ENCODE measurements around the gene NLGN1. TPM values are rescaled to one million over a fixed set of nuclear protein-coding genes. Genes with fewer than 3 reads are reported as not detected.

Gene NLGN1
- total and polyA plus RNA-seq, 2 of the 8 experiments (the other 6 are each of a cell fraction or from before 2014, with no cell fraction given), result 7.8 to 14.8 TPM

GRCh38 chr3:173865900-173866498, 468.5 kb downstream of the NLGN1 start (continued):
- TF ChIP-seq USF2 (IDR thresholded peaks at IDR 0.05; ENCODE audit: low read length), result no peak
- TF ChIP-seq CEBPB (IDR thresholded peaks at IDR 0.05; ENCODE audit: low read depth, low read length), result peak; percentile 98
- TF ChIP-seq CBX5 (IDR thresholded peaks at IDR 0.05; ENCODE audit: low read depth, low read length), result no peak
- TF ChIP-seq SIX5 (IDR thresholded peaks at IDR 0.05; ENCODE audit: low read depth, low read length), result no peak
- peak; percentile 73 for TF ChIP-seq JUND (IDR thresholded peaks at IDR 0.05; ENCODE audit: low read length)
- peak; percentile 82 for TF ChIP-seq TEAD4 (IDR thresholded peaks at IDR 0.05; ENCODE audit: low read depth, low read length)
- no peak; the same call in 1 of the 2 replicates for TF ChIP-seq CREB1 (IDR thresholded peaks at IDR 0.05)
- no peak for TF ChIP-seq HDAC6 (IDR thresholded peaks at IDR 0.05; ENCODE audit: low read depth, low read length)
- no peak for TF ChIP-seq SIN3A (conservative IDR thresholded peaks at IDR 0.05 in 1 of 2, IDR thresholded peaks at IDR 0.05 in 1 of 2; ENCODE audit: low read depth in 1 of 2, low read length in 2 of 2)
- TF ChIP-seq CTCF (IDR thresholded peaks at IDR 0.05; ENCODE audit: control extremely low read depth in 1 of 3, insufficient read depth in 1 of 3, low read depth in 1 of 3, low read length in 3 of 3), result no peak
- no peak for TF ChIP-seq NANOG (IDR thresholded peaks at IDR 0.05; ENCODE audit: insufficient read depth, low read depth, low read length, poor library complexity, severe bottlenecking)
